Hypothalamus (tissue), 51 donors: Measurements from ENCODE around the gene MDK.

Experiments used
- DNase-seq, 51 donors: peaks; one replicate each; lab custom pipeline; 2025; lab: John Stamatoyannopoulos, UW

Gene MDK, protein sequence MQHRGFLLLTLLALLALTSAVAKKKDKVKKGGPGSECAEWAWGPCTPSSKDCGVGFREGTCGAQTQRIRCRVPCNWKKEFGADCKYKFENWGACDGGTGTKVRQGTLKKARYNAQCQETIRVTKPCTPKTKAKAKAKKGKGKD

GRCh38 chr11:46381048-46381818, at the start of gene MDK:
Gene MDK, plus strand, starts transcription at chr11:46381669. Its CDS starts 389 bp downstream, at chr11:46382058.
- DNase-seq, result peak in 8 of 51 donors; percentile 19 to 47 (median 31)

- no peak for DNase-seq
Observed at GRCh38 chr11:46332093-46332567, 49.3 kb upstream of the MDK start.

- DNase-seq, result peak in 10 of 51 donors; percentile 23 to 60 (median 42)
Observed at GRCh38 chr11:46332568-46333393, 48.7 kb upstream of the MDK start.

DNA sequence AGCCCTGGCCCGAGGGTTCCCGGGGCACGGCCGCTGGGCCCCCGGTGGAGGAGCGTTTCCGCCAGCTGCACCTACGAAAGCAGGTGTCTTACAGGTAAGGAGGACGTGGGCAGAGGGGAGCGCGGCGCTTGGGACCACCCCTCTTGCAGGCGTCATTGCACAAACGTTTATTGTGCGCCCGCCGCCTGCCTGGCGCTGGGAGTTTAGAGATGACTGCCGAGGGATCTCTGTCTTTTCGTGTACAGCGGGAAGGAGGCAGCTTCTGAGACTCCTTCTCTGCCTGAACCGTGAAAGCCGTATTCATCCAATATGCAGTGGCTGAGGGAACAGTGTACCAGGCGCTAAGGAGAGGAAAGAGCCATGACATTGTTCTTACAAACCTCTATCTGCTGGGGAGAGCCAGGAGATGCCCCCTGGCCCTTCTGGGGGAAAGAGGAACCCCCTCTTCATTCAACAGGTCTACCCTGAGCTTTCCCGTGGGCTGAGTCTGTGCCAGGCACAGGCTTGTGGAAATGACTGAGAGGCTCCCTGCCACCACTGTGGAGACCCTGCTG, 48.0 kb upstream of the MDK start:
- DNase-seq, result peak in 10 of 51 donors; percentile 16 to 52 (median 28)

GRCh38 chr11:46334211-46334610, 47.3 kb upstream of the MDK start:
- no peak for DNase-seq

DNA sequence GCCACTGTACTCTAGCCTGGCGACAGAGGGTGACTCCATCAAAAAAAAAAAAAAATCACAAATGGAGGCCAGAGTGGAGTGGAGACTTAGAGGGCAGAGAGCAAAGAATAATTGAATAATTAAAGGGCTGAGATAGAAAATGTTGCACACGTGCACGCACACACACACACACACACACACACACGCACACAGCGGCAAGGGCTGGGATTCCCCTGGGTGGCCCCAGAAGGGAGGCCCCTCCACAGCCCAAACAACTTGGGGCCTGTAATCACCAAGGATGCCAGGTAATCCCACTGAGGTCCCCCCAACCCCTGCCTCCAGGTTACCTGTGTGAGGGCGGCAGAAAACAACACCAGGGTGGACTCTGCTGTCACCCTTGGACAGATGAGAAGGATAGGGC, 46.2 kb upstream of the MDK start:
- DNase-seq, result no peak

DNA sequence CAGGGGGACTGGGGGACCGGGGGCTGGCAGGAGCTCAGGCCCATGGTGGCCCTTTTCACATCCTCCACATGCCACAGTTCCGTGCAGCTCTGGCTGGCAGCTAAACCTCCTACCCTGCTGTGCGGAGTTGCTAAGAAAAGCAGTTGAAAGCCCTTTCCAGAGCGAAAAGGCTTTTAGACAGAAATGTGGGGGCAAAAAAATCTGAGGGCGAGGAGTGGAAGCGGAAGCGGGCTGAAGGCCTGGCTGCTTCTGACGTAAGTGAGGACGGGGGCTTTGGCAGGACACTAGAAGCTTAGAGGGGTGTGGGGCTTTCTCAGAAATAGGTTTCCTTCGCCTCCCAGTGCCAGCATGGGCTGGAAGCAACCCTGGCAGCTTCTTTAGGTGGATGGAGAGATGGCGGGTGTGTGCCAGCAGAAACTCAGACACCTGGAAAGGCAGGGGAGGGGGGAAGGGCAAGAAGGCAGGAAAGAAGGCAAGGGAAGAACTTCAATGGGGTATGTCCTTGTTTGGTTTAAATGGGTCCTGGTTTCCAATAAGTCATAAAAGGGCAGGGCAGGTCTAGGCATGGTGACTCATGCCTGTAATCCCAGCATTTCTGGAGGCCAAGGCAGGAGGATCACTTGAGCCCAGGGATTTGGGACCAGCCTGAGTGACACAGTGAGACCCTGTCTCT, 45.4 kb upstream of the MDK start:
- DNase-seq, result peak in 23 of 51 donors; percentile 32 to 74 (median 56)

DNA sequence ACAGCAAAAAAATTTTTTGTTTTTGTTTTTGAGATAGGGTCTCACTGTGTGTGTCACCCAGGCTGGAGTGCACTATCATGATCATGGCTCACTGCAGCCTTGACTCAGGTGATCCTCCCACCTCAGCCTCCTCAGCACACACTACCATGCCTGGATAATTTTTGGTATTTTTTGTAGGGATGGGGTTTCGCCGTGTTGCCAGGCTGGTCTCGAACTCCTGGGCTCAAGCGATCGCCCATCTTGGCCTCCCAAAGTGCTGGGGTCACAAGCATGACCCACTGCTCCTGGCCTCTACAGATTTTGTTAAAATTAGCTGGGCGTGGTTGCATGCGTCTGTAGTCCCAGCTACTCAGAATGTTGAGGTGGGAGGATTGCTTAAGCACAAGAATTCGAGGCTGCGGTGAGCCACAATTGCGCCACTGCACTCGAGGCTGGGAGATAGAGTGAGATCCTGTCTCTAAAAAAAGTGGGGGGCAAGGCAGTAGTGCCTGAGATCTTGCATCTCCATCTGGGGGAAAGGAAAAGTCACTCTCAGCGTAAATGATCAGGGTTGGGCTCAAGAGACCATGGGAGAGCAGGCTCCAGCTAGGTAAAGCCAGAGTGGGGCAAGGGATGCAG, 44.8 kb upstream of the MDK start:
- peak in 2 of 51 donors; percentile 13 to 21 for DNase-seq

DNA sequence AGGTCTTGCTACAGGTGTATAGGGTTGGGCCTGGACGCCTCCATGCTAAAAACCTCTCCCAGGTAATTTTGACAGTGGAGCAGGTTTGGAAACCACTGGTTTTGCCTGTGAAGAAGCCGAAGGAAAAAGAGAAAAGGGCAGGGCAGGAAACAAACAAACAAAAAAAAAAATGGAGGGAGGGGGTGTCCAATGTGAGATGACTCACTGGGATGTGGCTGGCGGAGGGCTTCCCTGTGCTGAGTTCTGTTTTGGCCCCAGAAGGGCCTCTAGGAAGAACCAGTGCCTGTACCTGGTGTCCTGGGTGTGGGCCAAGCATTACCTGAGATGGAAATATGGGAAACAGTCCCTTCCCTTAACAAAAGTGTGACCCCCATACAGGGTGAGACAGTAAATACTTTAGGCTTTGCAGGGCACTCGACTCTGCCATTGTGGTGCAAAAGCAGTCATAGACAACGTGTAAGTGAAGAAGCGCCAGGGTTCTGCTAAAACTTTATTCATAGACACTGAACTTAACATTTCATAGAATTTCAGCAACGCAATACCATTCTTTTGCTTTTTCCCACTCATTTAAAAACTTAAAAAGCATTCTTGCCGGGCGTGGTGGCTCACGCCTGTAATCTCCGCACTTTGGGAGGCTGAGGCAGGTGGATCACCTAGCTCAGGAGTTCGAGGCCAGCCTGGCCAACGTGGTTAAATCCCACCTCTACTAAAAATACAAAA, 43.7 kb upstream of the MDK start:
- DNase-seq, result no peak

- DNase-seq, result no peak
Observed at GRCh38 chr11:46338636-46338987, 42.9 kb upstream of the MDK start.

DNA sequence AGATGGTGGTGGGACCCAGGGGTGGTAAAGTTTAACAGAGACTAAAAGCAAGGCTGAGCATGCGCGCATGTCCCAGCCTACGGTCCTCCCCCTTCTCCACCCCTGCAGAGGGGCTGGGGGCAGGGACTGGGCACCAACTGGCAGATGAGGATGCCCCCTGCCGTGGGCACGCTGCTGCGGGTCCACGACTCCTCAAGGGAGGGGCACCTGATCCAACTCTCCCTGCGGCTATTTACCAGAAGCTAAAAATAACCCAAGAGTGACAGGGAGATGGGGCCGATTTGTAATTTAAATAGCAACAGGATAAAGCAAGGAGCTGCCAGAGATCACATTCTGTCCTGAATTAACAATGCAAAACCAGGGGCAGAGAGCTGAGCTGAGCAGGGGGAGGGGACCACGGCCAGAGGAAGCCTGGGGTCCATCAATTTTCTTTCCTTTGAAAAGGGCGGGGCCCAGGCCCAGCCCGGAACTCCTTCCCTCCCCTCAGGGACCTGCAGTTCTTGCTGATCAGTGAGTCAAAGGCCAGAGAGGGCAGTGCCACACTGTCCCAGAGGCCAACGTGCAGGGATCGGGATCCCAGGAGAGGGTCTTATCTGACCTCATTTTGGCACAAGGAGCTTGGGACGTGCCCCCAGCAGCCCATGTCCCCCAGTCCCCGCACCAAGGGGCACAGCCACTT, 42.3 kb upstream of the MDK start:
- DNase-seq, result peak in 12 of 51 donors; percentile 15 to 63 (median 34)

DNA sequence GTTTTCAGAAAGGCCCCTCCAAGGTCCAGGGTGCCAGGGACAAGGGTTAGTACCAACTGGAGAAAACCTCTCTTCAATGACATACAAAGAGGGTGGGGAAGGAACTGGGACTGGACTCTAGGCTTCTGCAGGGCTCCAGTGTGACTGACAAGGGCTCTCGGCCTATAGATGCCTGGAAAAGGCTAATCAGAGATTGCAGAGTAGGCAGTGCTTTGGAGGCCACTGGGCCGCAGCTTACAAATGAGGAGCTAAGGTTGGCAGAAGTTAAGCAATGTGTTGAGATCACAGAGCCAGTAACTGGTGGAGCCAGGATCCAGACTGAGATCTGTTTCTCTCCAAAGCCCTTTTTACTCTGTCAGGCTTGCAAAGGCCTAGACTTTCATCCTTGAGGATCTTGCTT, 41.7 kb upstream of the MDK start:
- no peak for DNase-seq

DNA sequence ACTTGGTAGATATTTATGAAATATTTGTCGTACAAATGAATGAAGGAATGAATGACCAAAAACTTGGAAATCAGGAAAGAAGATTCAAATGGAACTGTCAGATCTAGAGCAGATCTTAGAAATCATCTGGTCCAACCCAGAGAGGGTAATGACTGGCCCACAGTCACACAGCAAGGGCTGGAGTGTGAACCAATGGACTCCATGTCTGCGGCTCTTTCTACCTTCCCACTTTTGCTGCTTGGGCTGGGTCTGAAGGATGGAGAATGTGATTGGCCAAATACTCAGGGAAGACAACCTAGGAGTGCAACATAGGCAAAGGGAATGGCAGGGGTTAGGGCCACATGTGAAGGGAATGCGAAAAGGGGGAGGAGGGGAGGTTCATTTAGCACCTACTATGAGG, 40.0 kb upstream of the MDK start:
- DNase-seq, result no peak

DNA sequence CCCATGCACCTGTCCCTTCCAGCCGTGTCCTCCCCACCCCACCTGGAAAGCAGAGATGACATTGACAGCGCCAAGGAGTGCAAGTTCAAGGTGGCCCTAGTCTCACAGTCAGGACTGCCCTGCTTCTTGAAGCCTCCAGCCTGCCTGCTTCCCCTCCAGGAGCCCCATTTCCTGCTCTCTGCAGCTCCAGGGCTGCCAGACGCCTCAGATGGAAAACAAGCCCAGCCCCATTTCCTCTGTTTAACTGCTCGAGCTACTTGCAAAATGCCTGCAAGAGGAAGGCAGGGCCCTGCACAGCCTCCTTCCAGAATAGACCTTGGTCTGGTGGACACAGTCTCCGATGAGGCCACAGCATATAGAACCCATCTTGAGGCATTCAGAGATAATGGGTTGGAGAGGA, 39.2 kb upstream of the MDK start:
- DNase-seq, result peak in 1 of 51 donors; percentile 22

GRCh38 chr11:46343520-46343919, 37.9 kb upstream of the MDK start:
- no peak for DNase-seq

DNA sequence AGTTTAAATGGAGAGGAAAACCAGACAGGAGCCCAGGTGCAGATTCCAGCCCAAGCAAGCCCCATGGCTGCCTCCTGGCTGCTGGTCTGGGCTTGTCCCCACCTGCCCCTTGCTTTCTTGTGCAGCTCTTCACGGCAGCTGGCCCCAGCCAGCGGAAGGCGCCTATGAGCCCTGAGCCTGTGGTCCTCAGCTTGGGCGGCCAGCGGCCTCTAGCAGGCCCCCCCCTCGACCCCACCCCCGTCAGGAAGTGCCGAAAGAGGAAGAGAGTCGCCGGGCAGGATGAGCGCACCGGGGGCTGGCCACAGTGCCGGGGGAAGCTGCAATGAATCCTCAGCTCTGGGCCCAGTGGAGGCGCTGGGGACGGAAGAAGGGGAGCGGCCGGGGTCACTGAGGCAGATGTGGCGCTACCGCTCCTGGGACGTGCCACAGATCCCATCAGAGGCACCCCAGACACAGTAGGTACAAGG, 36.3 kb upstream of the MDK start:
- peak in 8 of 51 donors; percentile 14 to 34 (median 21) for DNase-seq

GRCh38 chr11:46345881-46346484, 35.5 kb upstream of the MDK start:
- no peak for DNase-seq
